Lower lobe of right lung (tissue), 2 donors: ENCODE data around the gene FAM209A. TPM values are rescaled to one million over a fixed set of nuclear protein-coding genes. Genes with fewer than 3 reads are reported as not detected.

Experiments
- ATAC-seq, 2 donors: fragments of 200-7000 bp; cut with Tn5 transposase; one replicate each; pipeline ENCODE4 v1.9.1; 2020 to 2022; ENCODE audit warnings: mild to moderate bottlenecking in 2 of 2, moderate library complexity in 2 of 2
- DNase-seq: peaks from one replicate; pipeline ENCODE4 v3.0.0-alpha.2; 2020
- H3K27ac ChIP-seq: fragments of 200-600 bp; one replicate; pipeline ENCODE4 v1.8.0; 2022
- H3K27me3 ChIP-seq: fragments of 200-600 bp; one replicate; pipeline ENCODE4 v1.8.0; 2022; ENCODE audit warnings: low read depth
- H3K36me3 ChIP-seq: fragments of 200-600 bp; one replicate; pipeline ENCODE4 v1.8.0; 2022; ENCODE audit warnings: mild to moderate bottlenecking
- H3K4me1 ChIP-seq: fragments of 200-600 bp; one replicate; pipeline ENCODE4 v1.8.0; 2022
- H3K4me3 ChIP-seq: fragments of 200-600 bp; one replicate; pipeline ENCODE4 v1.8.0; 2022; ENCODE audit warnings: mild to moderate bottlenecking
- H3K9me3 ChIP-seq: fragments of 200-600 bp; one replicate; pipeline ENCODE4 v1.8.0; 2022
- intact Hi-C: fragments of 100-400 bp; cut with DNase I; formaldehyde crosslinking; loops from one replicate; pipeline ENCODE4 v1.11.0; 2022
- total RNA-seq: library from RNA; stranded (reverse); fragmentation: NEBNext Ultra II Directional; extraction: Animal tissue kit (Norgen Biotek cat#: 25700); gene quantifications from one replicate; pipeline ENCODE4 v1.2.1, GENCODE V29; 2021
- TF ChIP-seq, protein P1 (sequence below): fragments of 200-600 bp; IDR thresholded peaks from one replicate; pipeline ENCODE4 v1.8.0; 2022; ENCODE audit warnings: antibody characterized with exemption, mild to moderate bottlenecking
- donor health status: DM: no; HTN: yes; CAD: no; lungs with severe emphysema.

FAM209A gene
- total RNA-seq, 1 donor from 2014 or later: 0.71 TPM

DNA sequence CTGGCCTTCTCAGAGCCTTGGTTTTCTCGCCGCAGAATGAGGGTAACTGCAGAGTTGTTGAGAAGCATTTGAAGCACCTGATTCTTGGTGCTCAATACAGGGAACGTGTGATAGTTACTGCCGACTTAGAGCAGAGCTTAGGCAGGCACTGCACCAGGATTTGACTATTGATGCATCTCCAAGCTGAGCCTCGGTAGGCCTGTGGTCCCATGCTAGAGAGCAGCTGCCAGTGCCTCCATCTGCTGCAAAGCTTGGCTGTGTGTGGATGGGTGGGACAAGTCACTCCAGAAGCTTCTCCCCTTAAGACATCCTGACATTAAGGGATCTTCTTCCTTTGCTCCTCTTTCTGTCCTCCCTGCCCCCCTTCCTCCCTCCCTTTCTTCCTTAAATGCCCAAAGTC, 49.4 kb downstream of the FAM209A start:
- ATAC-seq: no peak
- Histone ChIP-seq H3K4me3 (no peak overlapping the region), H3K9me3 (no peaks in the 10 kb centered on the region), H3K27me3 (no peaks in the 10 kb centered on the region), H3K36me3 (no peaks in the 10 kb centered on the region), H3K27ac (no peak overlapping the region), H3K4me1 (no peaks in the 10 kb centered on the region)
- DNase-seq: no peak
- intact Hi-C loops: no loop called here
- TF ChIP-seq, protein P1, sequence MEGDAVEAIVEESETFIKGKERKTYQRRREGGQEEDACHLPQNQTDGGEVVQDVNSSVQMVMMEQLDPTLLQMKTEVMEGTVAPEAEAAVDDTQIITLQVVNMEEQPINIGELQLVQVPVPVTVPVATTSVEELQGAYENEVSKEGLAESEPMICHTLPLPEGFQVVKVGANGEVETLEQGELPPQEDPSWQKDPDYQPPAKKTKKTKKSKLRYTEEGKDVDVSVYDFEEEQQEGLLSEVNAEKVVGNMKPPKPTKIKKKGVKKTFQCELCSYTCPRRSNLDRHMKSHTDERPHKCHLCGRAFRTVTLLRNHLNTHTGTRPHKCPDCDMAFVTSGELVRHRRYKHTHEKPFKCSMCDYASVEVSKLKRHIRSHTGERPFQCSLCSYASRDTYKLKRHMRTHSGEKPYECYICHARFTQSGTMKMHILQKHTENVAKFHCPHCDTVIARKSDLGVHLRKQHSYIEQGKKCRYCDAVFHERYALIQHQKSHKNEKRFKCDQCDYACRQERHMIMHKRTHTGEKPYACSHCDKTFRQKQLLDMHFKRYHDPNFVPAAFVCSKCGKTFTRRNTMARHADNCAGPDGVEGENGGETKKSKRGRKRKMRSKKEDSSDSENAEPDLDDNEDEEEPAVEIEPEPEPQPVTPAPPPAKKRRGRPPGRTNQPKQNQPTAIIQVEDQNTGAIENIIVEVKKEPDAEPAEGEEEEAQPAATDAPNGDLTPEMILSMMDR: no peak

DNA sequence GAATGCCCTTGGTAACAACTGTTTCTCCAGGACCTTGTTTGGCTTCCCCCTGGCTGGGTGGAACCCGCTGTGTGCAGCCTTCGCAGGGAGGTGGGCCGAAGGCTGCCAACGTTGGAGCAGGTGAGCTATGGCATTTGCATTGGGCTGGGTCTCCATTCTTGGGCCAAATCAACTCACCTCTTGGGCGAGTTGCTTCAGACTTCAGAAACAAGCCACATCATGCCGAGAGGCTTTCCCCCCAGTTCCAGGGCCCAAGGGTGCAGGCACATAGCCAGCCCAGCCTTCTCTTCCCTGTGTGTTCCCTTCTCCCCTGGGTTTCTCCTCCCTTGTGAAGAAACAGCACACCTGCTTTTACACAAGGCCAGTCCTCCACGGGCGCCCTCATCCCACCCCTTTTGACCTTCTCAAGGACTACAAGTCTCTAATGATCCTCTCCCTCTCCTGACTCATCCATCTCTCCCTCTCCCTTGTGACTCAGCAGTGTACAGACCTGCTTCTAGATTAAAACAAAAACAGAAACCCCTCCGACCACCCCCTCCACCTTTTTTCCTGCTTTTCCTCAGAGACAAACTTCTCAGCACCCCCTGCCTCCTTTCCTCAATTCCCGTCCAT, 50.1 kb downstream of the FAM209A start:
- TF ChIP-seq, protein P1: no peak
- no peaks in the 10 kb centered on the region for H3K9me3 ChIP-seq
- DNase-seq (no peak), ATAC-seq (no peak)
- no peaks in the 10 kb centered on the region for H3K4me1 ChIP-seq
- H3K27me3 ChIP-seq: no peaks in the 10 kb centered on the region
- no peaks in the 10 kb centered on the region for H3K36me3 ChIP-seq
- intact Hi-C loops: no loop called here
- H3K4me3 ChIP-seq: no peak overlapping the region
- H3K27ac ChIP-seq: no peak overlapping the region

DNA sequence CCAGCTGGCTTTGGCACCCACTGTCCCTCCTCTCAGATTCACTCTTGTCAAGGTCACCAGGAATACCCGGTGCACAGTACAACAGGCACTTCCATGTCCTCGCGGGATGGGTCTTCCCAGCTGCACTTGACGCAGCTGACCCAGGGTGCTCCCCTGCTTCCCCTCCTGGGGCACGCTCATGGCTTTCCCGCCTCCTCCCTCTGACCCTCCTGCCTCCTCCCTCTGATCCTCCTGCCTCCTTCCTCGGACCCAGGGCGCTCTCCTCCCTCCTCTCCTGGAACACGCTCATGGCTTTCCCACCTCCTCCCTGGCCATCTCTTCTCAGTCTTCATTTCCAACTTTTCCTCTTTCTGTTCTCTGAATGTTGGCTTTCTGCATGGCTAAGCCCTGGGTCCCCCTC, 50.6 kb downstream of the FAM209A start:
- intact Hi-C loops: no loop called here

More for the DNA sequence above, 50.6 kb downstream of the FAM209A start:
- no peak overlapping the region for H3K4me3 ChIP-seq
- no peak overlapping the region for H3K27ac ChIP-seq
- ATAC-seq (no peak), DNase-seq (no peak)
- no peaks in the 10 kb centered on the region for H3K36me3 ChIP-seq
- H3K27me3 ChIP-seq: no peaks in the 10 kb centered on the region
- TF ChIP-seq, protein P1: no peak
- H3K4me1 ChIP-seq: no peaks in the 10 kb centered on the region
- H3K9me3 ChIP-seq: no peaks in the 10 kb centered on the region

Other genes with a start within 250 kb of the FAM209A start
- 36.4 TPM for gene FAM210B, start 165.8 kb upstream of the FAM209A start, total RNA-seq
- gene AURKA, start 132.5 kb upstream of the FAM209A start, total RNA-seq: 2.5 TPM
- gene CSTF1, start 132.1 kb upstream of the FAM209A start, total RNA-seq: 24.4 TPM
- 23.9 TPM for gene CASS4, start 112.5 kb upstream of the FAM209A start, total RNA-seq
- gene RTF2, start 56.1 kb upstream of the FAM209A start, total RNA-seq: 68.6 TPM
- 0.59 TPM for gene FAM209B, start 8.5 kb downstream of the FAM209A start, total RNA-seq
- gene TFAP2C, start 104.6 kb downstream of the FAM209A start, total RNA-seq: 4.2 TPM